C4-2B (cell line): ENCODE measurements around the gene MPZL2.

Experiments used
- ZFX ChIP-seq: fragments of 450-650 bp; IDR thresholded peaks from 2 replicates; pipeline ENCODE4 v1.6.1; 2017
- TF ChIP-seq, protein P1 (sequence below): fragments of 450-650 bp; conservative IDR thresholded peaks from 2 replicates; pipeline ENCODE4 v1.5.1; 2017; ENCODE audit warnings: mild to moderate bottlenecking

GRCh38 chr11:118233377-118233776 is 30.7 kb downstream of the MPZL2 start:
- TF ChIP-seq, protein P1, sequence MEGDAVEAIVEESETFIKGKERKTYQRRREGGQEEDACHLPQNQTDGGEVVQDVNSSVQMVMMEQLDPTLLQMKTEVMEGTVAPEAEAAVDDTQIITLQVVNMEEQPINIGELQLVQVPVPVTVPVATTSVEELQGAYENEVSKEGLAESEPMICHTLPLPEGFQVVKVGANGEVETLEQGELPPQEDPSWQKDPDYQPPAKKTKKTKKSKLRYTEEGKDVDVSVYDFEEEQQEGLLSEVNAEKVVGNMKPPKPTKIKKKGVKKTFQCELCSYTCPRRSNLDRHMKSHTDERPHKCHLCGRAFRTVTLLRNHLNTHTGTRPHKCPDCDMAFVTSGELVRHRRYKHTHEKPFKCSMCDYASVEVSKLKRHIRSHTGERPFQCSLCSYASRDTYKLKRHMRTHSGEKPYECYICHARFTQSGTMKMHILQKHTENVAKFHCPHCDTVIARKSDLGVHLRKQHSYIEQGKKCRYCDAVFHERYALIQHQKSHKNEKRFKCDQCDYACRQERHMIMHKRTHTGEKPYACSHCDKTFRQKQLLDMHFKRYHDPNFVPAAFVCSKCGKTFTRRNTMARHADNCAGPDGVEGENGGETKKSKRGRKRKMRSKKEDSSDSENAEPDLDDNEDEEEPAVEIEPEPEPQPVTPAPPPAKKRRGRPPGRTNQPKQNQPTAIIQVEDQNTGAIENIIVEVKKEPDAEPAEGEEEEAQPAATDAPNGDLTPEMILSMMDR = no peak
- no peak for TF ChIP-seq ZFX
